Colonic mucosa (tissue), 4 donors: ENCODE data around the gene RBBP8NL. TPM values are rescaled to one million over a fixed set of nuclear protein-coding genes. Genes with fewer than 3 reads are reported as not detected.

ENCODE experiments used
- DNase-seq: peaks from one replicate; pipeline ENCODE4 v3.0.0-alpha.2; 2020
- H3K27ac ChIP-seq: fragments of 200-600 bp; one replicate; pipeline ENCODE4 v1.8.0; 2021
- H3K27me3 ChIP-seq: fragments of 200-600 bp; one replicate; pipeline ENCODE4 v1.8.0; 2021
- H3K36me3 ChIP-seq: fragments of 200-600 bp; one replicate; pipeline ENCODE4 v1.8.0; 2021
- H3K4me1 ChIP-seq: fragments of 200-600 bp; one replicate; pipeline ENCODE4 v1.8.0; 2021; ENCODE audit warnings: mild to moderate bottlenecking
- H3K4me3 ChIP-seq: fragments of 200-600 bp; one replicate; pipeline ENCODE4 v1.8.0; 2021
- H3K9ac ChIP-seq, 2 donors: one replicate each; pipeline ENCODE4 v1.7.0; 2013; ENCODE audit warnings: control low read depth in 2 of 2, low read depth in 2 of 2, low read length in 2 of 2
- H3K9me3 ChIP-seq: fragments of 200-600 bp; one replicate; pipeline ENCODE4 v1.8.0; 2021
- intact Hi-C: fragments of 100-400 bp; cut with DNase I; formaldehyde crosslinking; loops from one replicate; pipeline ENCODE4 v1.14.1; 2022
- total RNA-seq, 2 donors: library from RNA; stranded (reverse); fragmentation: NEBNext Ultra II Directional in 1 of 2; extraction: Animal tissue kit (Norgen Biotek cat#: 25700) in 1 of 2; gene quantifications; one replicate each; pipeline ENCODE4 v1.2.1, GENCODE V29; 2021
- TF ChIP-seq, protein P1 (sequence below): fragments of 200-600 bp; IDR thresholded peaks from one replicate; pipeline ENCODE4 v1.8.0; 2022; ENCODE audit warnings: antibody characterized with exemption, mild to moderate bottlenecking
- donor health status: healthy.
- donor health status: DM: no; HTN: no; CAD: no.
- donor health status: DM: no; HTN: no; CAD: no.

The RBBP8NL gene
- total RNA-seq, 2 donors from 2014 or later = 5.9 to 12.5 TPM

DNA sequence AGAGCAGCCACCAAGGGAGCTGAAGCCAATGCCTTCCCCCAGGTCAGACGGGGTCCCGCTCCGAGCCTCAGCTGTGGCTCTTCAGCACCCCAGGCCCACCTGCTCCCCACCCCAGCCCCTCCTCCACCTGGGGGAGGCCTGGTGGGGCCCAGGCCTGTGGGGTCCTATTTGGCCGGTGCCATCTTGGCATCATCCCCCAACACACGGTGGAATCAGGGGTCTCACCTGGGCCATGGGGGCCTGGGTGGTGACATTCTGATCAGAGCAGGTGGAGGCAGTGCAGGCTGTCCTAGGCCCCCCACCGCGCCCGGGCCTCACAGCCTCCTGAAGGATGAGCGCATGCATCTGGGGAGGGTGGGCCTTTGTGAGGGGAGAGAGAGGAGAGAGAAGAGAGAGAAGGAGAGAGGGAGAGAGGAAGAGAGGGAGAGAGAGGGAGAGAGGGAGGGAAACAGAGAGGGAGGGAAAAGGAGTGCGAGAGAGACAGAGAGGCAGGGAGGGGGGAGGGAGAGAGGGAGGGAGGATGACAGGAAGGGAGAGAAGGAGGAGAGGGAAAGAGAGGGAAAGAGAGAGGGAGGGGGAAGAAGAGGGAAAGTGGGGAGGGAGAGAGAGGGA is 23.9 kb upstream of the RBBP8NL start:
- Histone ChIP-seq H3K36me3 (no peaks in the 10 kb centered on the region), H3K4me3 (no peak overlapping the region), H3K9me3 (no peaks in the 10 kb centered on the region), H3K9ac (no peak overlapping the region), H3K27me3 (no peaks in the 10 kb centered on the region), H3K27ac (no peak overlapping the region), H3K4me1 (no peaks in the 10 kb centered on the region)
- TF ChIP-seq, protein P1, sequence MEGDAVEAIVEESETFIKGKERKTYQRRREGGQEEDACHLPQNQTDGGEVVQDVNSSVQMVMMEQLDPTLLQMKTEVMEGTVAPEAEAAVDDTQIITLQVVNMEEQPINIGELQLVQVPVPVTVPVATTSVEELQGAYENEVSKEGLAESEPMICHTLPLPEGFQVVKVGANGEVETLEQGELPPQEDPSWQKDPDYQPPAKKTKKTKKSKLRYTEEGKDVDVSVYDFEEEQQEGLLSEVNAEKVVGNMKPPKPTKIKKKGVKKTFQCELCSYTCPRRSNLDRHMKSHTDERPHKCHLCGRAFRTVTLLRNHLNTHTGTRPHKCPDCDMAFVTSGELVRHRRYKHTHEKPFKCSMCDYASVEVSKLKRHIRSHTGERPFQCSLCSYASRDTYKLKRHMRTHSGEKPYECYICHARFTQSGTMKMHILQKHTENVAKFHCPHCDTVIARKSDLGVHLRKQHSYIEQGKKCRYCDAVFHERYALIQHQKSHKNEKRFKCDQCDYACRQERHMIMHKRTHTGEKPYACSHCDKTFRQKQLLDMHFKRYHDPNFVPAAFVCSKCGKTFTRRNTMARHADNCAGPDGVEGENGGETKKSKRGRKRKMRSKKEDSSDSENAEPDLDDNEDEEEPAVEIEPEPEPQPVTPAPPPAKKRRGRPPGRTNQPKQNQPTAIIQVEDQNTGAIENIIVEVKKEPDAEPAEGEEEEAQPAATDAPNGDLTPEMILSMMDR = no peak
- no peak for DNase-seq
- intact Hi-C loops = no loop called here

DNA sequence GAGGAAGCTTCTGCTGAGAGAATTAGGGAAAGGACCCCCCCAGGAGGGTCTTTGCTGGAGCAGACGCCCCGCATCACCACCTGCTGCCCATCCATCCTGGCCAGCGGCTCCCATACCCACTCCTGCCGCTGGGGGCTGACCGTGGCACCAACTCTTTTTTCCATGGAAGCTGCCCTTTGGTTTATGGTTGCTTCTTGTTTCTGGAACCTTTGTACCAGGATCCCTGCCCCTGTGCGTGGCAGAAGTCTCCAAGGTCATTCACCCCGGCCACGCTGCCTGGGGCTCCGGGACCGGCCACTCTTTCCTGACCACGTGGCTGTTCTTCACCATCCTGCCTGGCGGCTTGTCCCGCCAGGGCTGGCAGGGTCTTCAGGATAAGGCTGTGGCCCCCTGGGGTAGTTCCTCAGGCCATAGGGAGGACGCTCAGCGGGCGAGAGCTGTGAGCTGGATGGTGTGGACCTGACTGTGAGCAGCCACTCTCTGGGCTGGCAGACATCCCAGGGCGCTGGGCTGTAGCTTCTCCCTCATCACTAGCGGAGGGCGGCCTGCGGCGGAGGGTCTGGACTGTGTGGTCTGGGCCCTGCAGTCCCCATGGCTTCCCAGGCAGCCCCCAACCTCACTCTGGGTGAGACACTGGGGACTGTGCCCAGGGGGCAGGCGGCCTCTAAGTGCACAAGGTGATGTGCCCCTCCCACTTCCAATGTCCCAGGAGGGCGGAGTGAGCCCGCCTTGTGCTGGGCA is 22.8 kb upstream of the RBBP8NL start:
- peak; percentile 26 for DNase-seq
- TF ChIP-seq, protein P1 = peak; percentile 26
- intact Hi-C loops = no loop called here
- H3K4me3 ChIP-seq = no peak overlapping the region
- H3K9me3 ChIP-seq = no peaks in the 10 kb centered on the region
- H3K27ac ChIP-seq = no peak overlapping the region
- no peaks in the 10 kb centered on the region for H3K4me1 ChIP-seq
- H3K9ac ChIP-seq = no peak overlapping the region
- H3K27me3 ChIP-seq = no peaks in the 10 kb centered on the region
- H3K36me3 ChIP-seq = no peaks in the 10 kb centered on the region

DNA sequence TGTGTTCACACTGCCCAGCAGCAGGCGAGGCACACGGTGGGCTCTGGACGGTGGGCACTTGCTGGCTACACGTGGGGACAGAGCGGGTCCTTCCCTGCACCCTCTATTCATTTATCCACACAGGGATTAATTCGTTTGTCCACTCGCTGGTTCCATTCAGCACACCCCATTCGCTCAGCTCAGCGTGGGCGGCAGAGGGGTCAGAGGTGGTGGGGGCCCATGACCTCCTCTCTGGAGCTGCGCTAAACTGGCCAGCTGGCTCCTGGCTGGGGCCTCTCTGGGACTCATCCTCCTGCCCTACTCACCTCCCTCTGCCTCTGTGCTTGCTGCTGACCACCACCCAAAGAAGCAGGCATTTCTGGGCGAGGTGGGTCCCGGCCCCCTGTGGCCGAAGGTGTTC is 21.4 kb upstream of the RBBP8NL start:
- DNase-seq = no peak
- Histone ChIP-seq H3K4me3 (no peak overlapping the region), H3K9ac (no peak overlapping the region), H3K36me3 (no peaks in the 10 kb centered on the region), H3K27me3 (no peaks in the 10 kb centered on the region), H3K9me3 (no peaks in the 10 kb centered on the region), H3K27ac (no peak overlapping the region), H3K4me1 (no peaks in the 10 kb centered on the region)
- intact Hi-C loops = no loop called here
- TF ChIP-seq, protein P1 = no peak

DNA sequence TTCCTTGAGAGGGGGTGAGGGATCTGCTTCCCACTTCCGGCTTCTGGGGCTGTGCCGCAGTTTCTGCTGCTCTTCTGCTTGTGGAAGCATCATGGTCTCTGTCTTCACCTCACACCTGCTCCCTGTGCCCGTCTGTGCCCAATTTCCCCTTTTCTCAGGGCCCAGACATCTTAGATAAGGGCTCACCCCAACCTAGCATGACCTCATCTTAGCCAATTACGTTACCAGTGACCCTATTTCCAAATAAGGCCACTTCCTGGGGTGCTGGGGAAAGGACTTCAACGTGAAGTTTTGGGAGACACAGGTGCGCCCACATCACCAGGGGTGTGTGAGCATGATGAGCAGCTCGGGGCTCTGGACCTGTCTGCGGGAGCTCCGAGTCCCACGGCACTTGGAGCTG is 20.7 kb upstream of the RBBP8NL start:
- intact Hi-C loops = no loop called here

DNA sequence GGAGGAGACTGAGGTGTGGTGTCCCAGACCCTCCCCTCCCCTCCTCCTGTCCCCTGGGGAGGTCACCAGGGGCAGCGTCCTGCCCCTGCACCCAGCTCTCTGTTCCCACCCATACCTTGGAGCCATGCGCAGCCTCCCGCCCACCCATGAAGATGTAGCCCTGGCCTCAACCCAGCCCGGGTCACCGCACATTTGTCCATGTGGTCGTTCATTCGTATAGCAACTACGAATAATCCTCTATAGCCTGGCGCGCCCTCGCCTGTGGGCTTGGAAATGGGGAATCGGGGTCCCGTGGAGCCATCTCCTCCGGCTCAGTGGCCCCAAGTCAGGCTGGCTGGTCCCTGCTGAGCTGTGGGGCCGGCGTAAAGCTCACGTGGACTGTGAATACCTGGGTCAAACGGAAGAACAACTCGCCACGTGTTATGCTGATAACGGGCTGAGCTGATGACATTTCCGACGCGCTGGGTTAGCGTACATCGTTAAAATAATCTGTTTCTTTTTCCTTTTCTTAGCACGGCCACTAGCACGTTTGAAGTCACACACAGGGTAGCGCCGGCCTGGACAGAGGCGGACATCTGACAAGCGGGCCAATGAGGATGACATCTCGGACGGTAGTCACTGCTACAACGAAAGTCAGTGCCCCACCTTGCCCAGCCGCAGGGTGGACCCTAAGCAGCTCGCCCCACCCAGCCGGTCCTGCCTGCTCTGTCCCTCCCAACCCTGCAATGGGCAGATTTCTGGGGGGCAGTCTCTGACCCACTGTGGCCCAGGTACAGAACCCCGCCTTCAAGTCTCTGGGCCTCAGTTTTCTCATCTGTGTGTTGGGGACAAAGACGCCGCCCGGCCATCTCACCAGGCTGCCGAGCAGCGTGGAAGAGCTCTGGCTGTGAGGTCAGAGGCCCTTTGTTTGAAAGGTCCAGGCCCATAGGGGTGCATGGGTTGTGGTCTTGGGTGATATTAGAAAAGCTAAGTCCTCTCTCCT is 19.8 kb upstream of the RBBP8NL start:
- no peak for DNase-seq
- Histone ChIP-seq H3K9ac (no peak overlapping the region), H3K27ac (no peak overlapping the region), H3K36me3 (no peaks in the 10 kb centered on the region), H3K27me3 (no peaks in the 10 kb centered on the region), H3K4me1 (no peaks in the 10 kb centered on the region), H3K4me3 (no peak overlapping the region), H3K9me3 (no peaks in the 10 kb centered on the region)
- intact Hi-C loops = no loop called here
- TF ChIP-seq, protein P1 = no peak

More for the DNA sequence above, 20.7 kb upstream of the RBBP8NL start:
- no peaks in the 10 kb centered on the region for H3K9me3 ChIP-seq
- TF ChIP-seq, protein P1 = no peak
- no peaks in the 10 kb centered on the region for H3K27me3 ChIP-seq
- H3K4me3 ChIP-seq = no peak overlapping the region
- H3K36me3 ChIP-seq = no peaks in the 10 kb centered on the region
- no peak overlapping the region for H3K9ac ChIP-seq
- H3K27ac ChIP-seq = no peak overlapping the region
- no peak for DNase-seq
- H3K4me1 ChIP-seq = no peaks in the 10 kb centered on the region
